ENCODE data around the gene HDGFL2.

- TF ChIP-seq ZBTB33 (IDR thresholded peaks at IDR 0.05; ENCODE audit: extremely low read depth, insufficient replicate concordance, low read length) (no peak), CTCF (IDR thresholded peaks at IDR 0.05 in 2 of 3, conservative IDR thresholded peaks at IDR 0.05 in 1 of 3; ENCODE audit: borderline replicate concordance in 1 of 3, insufficient read depth in 1 of 3, low read depth in 2 of 3, low read length in 2 of 3) (no peak), SP1 (IDR thresholded peaks at IDR 0.05; ENCODE audit: low read depth) (no peak), EZH2phosphoT487 (IDR thresholded peaks at IDR 0.05; ENCODE audit: borderline replicate concordance) (no peak), EGR1 (IDR thresholded peaks at IDR 0.05; ENCODE audit: low read depth) (no peak), EZH2 (IDR thresholded peaks at IDR 0.05) (no peak), ZNF274 (IDR thresholded peaks at IDR 0.05; ENCODE audit: low read depth, low read length) (no peak), YY1 (IDR thresholded peaks at IDR 0.05; ENCODE audit: extremely low read depth, insufficient replicate concordance, low read depth, low read length) (no peak), TCF7L2 (IDR thresholded peaks at IDR 0.05; ENCODE audit: borderline replicate concordance, extremely low read depth, insufficient read depth, insufficient read length) (no peak), SIN3A (IDR thresholded peaks at IDR 0.05; ENCODE audit: low read depth) (no peak)
Measured at GRCh38 chr19:4550018-4550417, 77.9 kb downstream of the HDGFL2 start.
